Measurements from ENCODE around the gene ADGRL3. TPM values are rescaled to one million over a fixed set of nuclear protein-coding genes. Genes with fewer than 3 reads are reported as not detected.

ADGRL3 gene
- total and polyA plus RNA-seq, 7 donors: 0.06 to 2.8 (median 0.42) TPM

GRCh38 chr4:61332693-61333092, 132.6 kb downstream of the ADGRL3 start:
- no peak for DNase-seq
- no peak for TF ChIP-seq CTCF (IDR thresholded peaks at IDR 0.05)
- H3K4me3 ChIP-seq: no peak overlapping the region
- no peak for ATAC-seq
- H3K27ac ChIP-seq: no peak overlapping the region
- H3K36me3 ChIP-seq (ENCODE audit: insufficient read depth in 1 of 2, low read depth in 1 of 2): no peaks in the 10 kb centered on the region
- no peaks in the 10 kb centered on the region for H3K9me3 ChIP-seq
- no peaks in the 10 kb centered on the region for H3K27me3 ChIP-seq (ENCODE audit: insufficient read depth in 3 of 3, low read length in 2 of 3)
- no peaks in the 10 kb centered on the region for H3K4me1 ChIP-seq
- intact Hi-C loops (cut with DNase I): no loop called here
- 55 to 70% (median 68%) methylated on average over 4 of the region's 4 CpGs for WGBS, 3 donors

GRCh38 chr4:61333490-61333889, 133.4 kb downstream of the ADGRL3 start:
- 23 to 42% (median 39%) methylated on average over 1 of the region's 1 CpG for WGBS, 3 donors
- no peak overlapping the region for H3K27ac ChIP-seq
- no peak for ATAC-seq
- DNase-seq: no peak
- no peak overlapping the region for H3K4me3 ChIP-seq
- intact Hi-C loops (cut with DNase I): no loop called here
- no peaks in the 10 kb centered on the region for H3K27me3 ChIP-seq (ENCODE audit: insufficient read depth in 3 of 3, low read length in 2 of 3)
- H3K36me3 ChIP-seq (ENCODE audit: insufficient read depth in 1 of 2, low read depth in 1 of 2): no peaks in the 10 kb centered on the region
- no peaks in the 10 kb centered on the region for H3K4me1 ChIP-seq
- no peak for TF ChIP-seq CTCF (IDR thresholded peaks at IDR 0.05)
- H3K9me3 ChIP-seq: no peaks in the 10 kb centered on the region

GRCh38 chr4:61335241-61335763, 135.2 kb downstream of the ADGRL3 start:
- no peak for ATAC-seq
- no peaks in the 10 kb centered on the region for H3K4me1 ChIP-seq
- intact Hi-C loops (cut with DNase I): no loop called here
- no peaks in the 10 kb centered on the region for H3K36me3 ChIP-seq (ENCODE audit: insufficient read depth in 1 of 2, low read depth in 1 of 2)
- no peak overlapping the region for H3K27ac ChIP-seq
- WGBS, 3 donors: 62 to 74% (median 69%) methylated on average over 3 of the region's 3 CpGs
- no peak for TF ChIP-seq CTCF (IDR thresholded peaks at IDR 0.05)
- no peak for DNase-seq
- H3K27me3 ChIP-seq (ENCODE audit: insufficient read depth in 3 of 3, low read length in 2 of 3): no peaks in the 10 kb centered on the region
- no peak overlapping the region for H3K4me3 ChIP-seq
- no peaks in the 10 kb centered on the region for H3K9me3 ChIP-seq

- H3K4me1 ChIP-seq: no peaks in the 10 kb centered on the region
- no peaks in the 10 kb centered on the region for H3K36me3 ChIP-seq (ENCODE audit: insufficient read depth in 1 of 2, low read depth in 1 of 2)
- 62 to 72% (median 67%) methylated on average over 5 of the region's 5 CpGs for WGBS, 3 donors
- intact Hi-C loops (cut with DNase I): no loop called here
- H3K27ac ChIP-seq: no peak overlapping the region
- no peak for TF ChIP-seq CTCF (IDR thresholded peaks at IDR 0.05)
- no peaks in the 10 kb centered on the region for H3K9me3 ChIP-seq
- H3K27me3 ChIP-seq (ENCODE audit: insufficient read depth in 3 of 3, low read length in 2 of 3): no peaks in the 10 kb centered on the region
- ATAC-seq (no peak), DNase-seq (no peak)
- H3K4me3 ChIP-seq: no peak overlapping the region
Measured at GRCh38 chr4:61336488-61336887, 136.4 kb downstream of the ADGRL3 start.

- ATAC-seq (no peak), DNase-seq (no peak)
- Histone ChIP-seq H3K4me1 (no peaks in the 10 kb centered on the region), H3K9me3 (no peaks in the 10 kb centered on the region), H3K4me3 (no peak overlapping the region), H3K36me3 (ENCODE audit: insufficient read depth in 1 of 2, low read depth in 1 of 2) (no peaks in the 10 kb centered on the region), H3K27me3 (ENCODE audit: insufficient read depth in 3 of 3, low read length in 2 of 3) (no peaks in the 10 kb centered on the region), H3K27ac (no peak overlapping the region)
- intact Hi-C loops (cut with DNase I): no loop called here
- no peak for TF ChIP-seq CTCF (IDR thresholded peaks at IDR 0.05)
- WGBS, 3 donors: 87 to 100% (median 92%) methylated on average over 1 of the region's 1 CpG
Measured at GRCh38 chr4:61336916-61337315, 136.8 kb downstream of the ADGRL3 start.

Data from psoas muscle (tissue), 8 donors.